CD14-positive monocyte (primary cell): ENCODE measurements around the gene ALDH1B1. TPM values are rescaled to one million over a fixed set of nuclear protein-coding genes. Genes with fewer than 3 reads are reported as not detected.

Source experiments
- DNase-seq, 3 donors: peaks; one replicate each; pipeline ENCODE4 v3.0.0-alpha.2; 2011 to 2022
- H2AFZ ChIP-seq: 2 replicates; pipeline ENCODE4 v1.6.0; 2012; ENCODE audit warnings: mild to moderate bottlenecking, low read depth, low read length, inconsistent platforms; ENCODE audit not compliant: insufficient read depth, poor library complexity, severe bottlenecking
- H3K27ac ChIP-seq, 2 donors: 1 replicate in 1 of 2; 2 replicates in 1 of 2; pipeline ENCODE4 v1.5.1; 2012 to 2013; ENCODE audit warnings: low read length in 2 of 2, control low read depth in 1 of 2, inconsistent platforms in 1 of 2, low read depth in 1 of 2, mild to moderate bottlenecking in 1 of 2
- H3K27me3 ChIP-seq, 2 donors: one replicate each; pipeline versions ENCODE4 v1.6.0 to v1.6.1; 2011 to 2013; ENCODE audit warnings: low read length in 2 of 2; ENCODE audit not compliant: control insufficient read depth in 2 of 2, insufficient read depth in 2 of 2
- H3K36me3 ChIP-seq, 2 donors: replicated peaks in 1 of 2; 1 replicate in 1 of 2; 2 replicates in 1 of 2; pipeline versions ENCODE4 v1.5.1 to v1.6.1; 2012 to 2013; ENCODE audit warnings: low read length in 2 of 2, control low read depth in 1 of 2, inconsistent platforms in 1 of 2, mild to moderate bottlenecking in 1 of 2; ENCODE audit not compliant: insufficient read depth in 2 of 2, control insufficient read depth in 1 of 2
- H3K4me1 ChIP-seq, 2 donors: 1 replicate in 1 of 2; 2 replicates in 1 of 2; pipeline versions ENCODE4 v1.5.1 to v1.6.1; 2012 to 2013; ENCODE audit warnings: low read length in 2 of 2, control low read depth in 1 of 2, inconsistent platforms in 1 of 2, mild to moderate bottlenecking in 1 of 2, moderate library complexity in 1 of 2; ENCODE audit not compliant: insufficient read depth in 2 of 2, control insufficient read depth in 1 of 2
- H3K4me2 ChIP-seq: replicated peaks from 2 replicates; pipeline ENCODE3; 2012; ENCODE audit warnings: low read length, moderate library complexity, mild to moderate bottlenecking; ENCODE audit not compliant: poor library complexity, severe bottlenecking; ENCODE audit errors: extremely low read depth
- H3K4me3 ChIP-seq, 3 experiments: fragments of 200-600 bp in 1 of 3; sonication (generic) in 1 of 3; replicated peaks in 1 of 3; 1 replicate in 2 of 3; 2 replicates in 1 of 3; pipeline ENCODE4 v1.5.1; 2011 to 2013; ENCODE audit warnings: low read length in 3 of 3, mild to moderate bottlenecking in 3 of 3, control low read depth in 2 of 3, low read depth in 2 of 3, inconsistent platforms in 1 of 3, moderate library complexity in 1 of 3
- H3K79me2 ChIP-seq: 2 replicates; pipeline ENCODE4 v1.6.0; 2012; ENCODE audit warnings: mild to moderate bottlenecking, control low read depth, inconsistent platforms, low read length, moderate library complexity; ENCODE audit not compliant: insufficient read depth
- H3K9ac ChIP-seq: 2 replicates; pipeline ENCODE4 v1.6.0; 2017; ENCODE audit warnings: low read length, mild to moderate bottlenecking; ENCODE audit not compliant: insufficient read depth, poor library complexity, severe bottlenecking
- H3K9me3 ChIP-seq, 2 donors: replicated peaks in 1 of 2; 1 replicate in 1 of 2; 2 replicates in 1 of 2; pipeline versions ENCODE4 v1.5.1 to v1.6.1; 2012 to 2013; ENCODE audit warnings: low read length in 2 of 2, control low read depth in 1 of 2; ENCODE audit not compliant: control insufficient read depth in 1 of 2, insufficient read depth in 1 of 2
- H4K20me1 ChIP-seq: 2 replicates; pipeline ENCODE4 v1.6.0; 2012; ENCODE audit warnings: mild to moderate bottlenecking, low read length, control low read depth, moderate library complexity; ENCODE audit not compliant: insufficient read depth
- H3K27ac Mint-ChIP-seq, 7 donors: one replicate each; pipeline ENCODE4 v1.8.0; 2020; ENCODE audit warnings: mild to moderate bottlenecking in 7 of 7, mixed read lengths in 7 of 7, moderate library complexity in 6 of 7, inconsistent platforms in 2 of 7
- H3K27me3 Mint-ChIP-seq, 3 donors: one replicate each; pipeline ENCODE4 v1.8.0; 2021 to 2022; ENCODE audit warnings: low read depth in 3 of 3, mild to moderate bottlenecking in 3 of 3, mixed read lengths in 3 of 3, moderate library complexity in 3 of 3, inconsistent platforms in 1 of 3
- H3K36me3 Mint-ChIP-seq, 2 donors: one replicate each; pipeline ENCODE4 v1.8.0; 2020; ENCODE audit warnings: mixed read lengths in 2 of 2, inconsistent platforms in 1 of 2, mild to moderate bottlenecking in 1 of 2
- H3K4me1 Mint-ChIP-seq: one replicate; pipeline ENCODE4 v1.8.0; 2020; ENCODE audit warnings: mild to moderate bottlenecking, mixed read lengths
- H3K4me3 Mint-ChIP-seq, 2 donors: one replicate each; pipeline ENCODE4 v1.8.0; 2020; ENCODE audit warnings: mild to moderate bottlenecking in 2 of 2, mixed read lengths in 2 of 2, moderate library complexity in 1 of 2
- H3K9me3 Mint-ChIP-seq, 7 donors: one replicate each; pipeline ENCODE4 v1.8.0; 2020 to 2022; ENCODE audit warnings: mixed read lengths in 7 of 7, mild to moderate bottlenecking in 6 of 7, moderate library complexity in 6 of 7, inconsistent platforms in 2 of 7
- CTCF ChIP-seq: fragments of 200-600 bp; IDR thresholded peaks from one replicate; pipeline ENCODE4 v1.8.0; 2022; ENCODE audit warnings: antibody characterized with exemption, mild to moderate bottlenecking
- WGBS: methylation state at CpG from one replicate; pipeline ENCODE4 v1.1.5; 2013; ENCODE audit warnings: missing lambda C conversion rate; ENCODE audit not compliant: insufficient coverage; 5-methylcytosine and 5-hydroxymethylcytosine counted together
- intact Hi-C, 2 donors: fragments of 100-400 bp; cut with micrococcal nuclease; formaldehyde crosslinking; loops; one replicate each; pipeline versions ENCODE4 v1.15.0 to v1.15.1; 2023
- polyA plus RNA-seq, 3 donors: library from polyadenylated mRNA; depleted of rRNA in 1 of 3; unstranded in 2 of 3; stranded (reverse) in 1 of 3; fragments of 300-500 nt in 2 of 3; fragments of >200 nt in 1 of 3; fragmentation: Illumina TruSeq in 2 of 3; gene quantifications; 1 replicate in 2 of 3; 2 replicates in 1 of 3; pipeline ENCODE4 v1.2.3, GENCODE V29; 2012 to 2021

Gene ALDH1B1
- polyA plus RNA-seq, 3 donors, result 1.00 to 4.5 (median 3.8) TPM

GRCh38 chr9:38385896-38386295 is 6.6 kb upstream of the ALDH1B1 start:
- Mint-ChIP-seq H3K27me3 (peaks cover 3 to 10% (median 4%) of the 10 kb centered on the region in 3 donors), H3K9me3 (peaks cover 5 to 15% (median 10%) of the 10 kb centered on the region in 7 donors), H3K4me3 (no peak overlapping the region), H3K27ac (no peak overlapping the region), H3K36me3 (no peaks in the 10 kb centered on the region), H3K4me1 (no peaks in the 10 kb centered on the region)
- Histone ChIP-seq H3K36me3 (no peaks in the 10 kb centered on the region), H3K27ac (no peak overlapping the region), H3K4me3 (no peak overlapping the region), H2AFZ (no peak overlapping the region), H4K20me1 (no peaks in the 10 kb centered on the region), H3K79me2 (no peaks in the 10 kb centered on the region), H3K9ac (no peak overlapping the region), H3K27me3 (no peaks in the 10 kb centered on the region), H3K4me2 (no peak overlapping the region), H3K4me1 (no peaks in the 10 kb centered on the region), H3K9me3 (peaks cover 0 to 7% of the 10 kb centered on the region in 2 donors)
- intact Hi-C loops, result no loop called here
- no peak for TF ChIP-seq CTCF
- 100% methylated on average over 2 of the region's 3 CpGs for WGBS
- no peak for DNase-seq

GRCh38 chr9:38386319-38386895 is 6.1 kb upstream of the ALDH1B1 start:
- H3K9me3 Mint-ChIP-seq, result peaks cover 5 to 15% (median 10%) of the 10 kb centered on the region in 7 donors
- Histone ChIP-seq H3K9me3 (peaks cover 0 to 7% of the 10 kb centered on the region in 2 donors), H3K4me1 (no peaks in the 10 kb centered on the region), H3K27me3 (no peaks in the 10 kb centered on the region), H3K27ac (no peak overlapping the region), H3K4me3 (no peak overlapping the region), H3K9ac (no peak overlapping the region), H2AFZ (no peak overlapping the region), H3K36me3 (no peaks in the 10 kb centered on the region), H3K4me2 (no peak overlapping the region), H4K20me1 (no peaks in the 10 kb centered on the region), H3K79me2 (no peaks in the 10 kb centered on the region)
- no peak for DNase-seq
- H3K4me3 Mint-ChIP-seq, result no peak overlapping the region
- no peaks in the 10 kb centered on the region for H3K36me3 Mint-ChIP-seq
- peaks cover 4 to 11% (median 7%) of the 10 kb centered on the region in 3 donors for H3K27me3 Mint-ChIP-seq
- no peaks in the 10 kb centered on the region for H3K4me1 Mint-ChIP-seq
- intact Hi-C loops, result no loop called here
- no peak overlapping the region for H3K27ac Mint-ChIP-seq
- no peak for TF ChIP-seq CTCF
- WGBS, result 90% methylated on average over 2 of the region's 4 CpGs
